ENCODE measurements around the gene C19orf12. TPM values are rescaled to one million over a fixed set of nuclear protein-coding genes. Genes with fewer than 3 reads are reported as not detected.

C19orf12 gene
- total and polyA plus RNA-seq, 12 donors = 20.0 to 68.5 (median 43.1) TPM

GRCh38 chr19:29761575-29762232, 46.6 kb upstream of the C19orf12 start:
- DNase-seq = no peak
- no peak overlapping the region for H3K4me3 ChIP-seq
- TF ChIP-seq CTCF (IDR thresholded peaks at IDR 0.05) (no peak), POLR2A (IDR thresholded peaks at IDR 0.05) (no peak)
- intact Hi-C loops (cut with DNase I) = loop anchor here in 1 of 2 donors (2.0 kb wide), 1 partner anchor 113 kb away; no protein-coding TSS in a partner anchor
- no peaks in the 10 kb centered on the region for H3K4me1 ChIP-seq (replicated peaks in 1 of 2)
- H3K36me3 ChIP-seq (replicated peaks in 1 of 2) = no peaks in the 10 kb centered on the region
- H3K9me3 ChIP-seq (replicated peaks in 1 of 3) = no peaks in the 10 kb centered on the region
- H3K27me3 ChIP-seq = no peaks in the 10 kb centered on the region
- H3K27ac ChIP-seq = no peak overlapping the region
- WGBS, 4 donors = 76 to 86% (median 79%) methylated on average over 13 to 14 of the region's 14 CpGs

GRCh38 chr19:29760752-29761502, 45.9 kb upstream of the C19orf12 start:
- intact Hi-C loops (cut with DNase I) = loop anchor here in 1 of 2 donors (2.0 kb wide), 1 partner anchor 114 kb away; no protein-coding TSS in a partner anchor
- WGBS, 4 donors = 88 to 92% (median 91%) methylated on average over 16 of the region's 16 CpGs
- no peak for TF ChIP-seq POLR2A (IDR thresholded peaks at IDR 0.05)
- TF ChIP-seq CTCF (IDR thresholded peaks at IDR 0.05) = no peak
- DNase-seq = no peak
- H3K4me3 ChIP-seq = no peak overlapping the region
- H3K9me3 ChIP-seq (replicated peaks in 1 of 3) = no peaks in the 10 kb centered on the region
- H3K27ac ChIP-seq = no peak overlapping the region
- no peaks in the 10 kb centered on the region for H3K27me3 ChIP-seq
- H3K36me3 ChIP-seq (replicated peaks in 1 of 2) = no peaks in the 10 kb centered on the region
- no peaks in the 10 kb centered on the region for H3K4me1 ChIP-seq (replicated peaks in 1 of 2)

GRCh38 chr19:29759359-29759758, 44.3 kb upstream of the C19orf12 start:
- intact Hi-C loops (cut with DNase I) = no loop called here
- no peak overlapping the region for H3K27ac ChIP-seq

More at GRCh38 chr19:29759359-29759758, 44.3 kb upstream of the C19orf12 start:
- H3K27me3 ChIP-seq = no peaks in the 10 kb centered on the region
- no peaks in the 10 kb centered on the region for H3K36me3 ChIP-seq (replicated peaks in 1 of 2)
- no peaks in the 10 kb centered on the region for H3K9me3 ChIP-seq (replicated peaks in 1 of 3)
- H3K4me3 ChIP-seq = no peak overlapping the region
- DNase-seq = no peak
- TF ChIP-seq POLR2A (IDR thresholded peaks at IDR 0.05) = no peak
- TF ChIP-seq CTCF (IDR thresholded peaks at IDR 0.05) = no peak
- 74 to 92% (median 81%) methylated on average over 2 to 5 of the region's 5 CpGs for WGBS, 4 donors
- H3K4me1 ChIP-seq (replicated peaks in 1 of 2) = no peaks in the 10 kb centered on the region

Measured in adrenal gland (tissue), 12 donors.